ENCODE measurements around the gene PDLIM3.

PDLIM3 gene

DNA sequence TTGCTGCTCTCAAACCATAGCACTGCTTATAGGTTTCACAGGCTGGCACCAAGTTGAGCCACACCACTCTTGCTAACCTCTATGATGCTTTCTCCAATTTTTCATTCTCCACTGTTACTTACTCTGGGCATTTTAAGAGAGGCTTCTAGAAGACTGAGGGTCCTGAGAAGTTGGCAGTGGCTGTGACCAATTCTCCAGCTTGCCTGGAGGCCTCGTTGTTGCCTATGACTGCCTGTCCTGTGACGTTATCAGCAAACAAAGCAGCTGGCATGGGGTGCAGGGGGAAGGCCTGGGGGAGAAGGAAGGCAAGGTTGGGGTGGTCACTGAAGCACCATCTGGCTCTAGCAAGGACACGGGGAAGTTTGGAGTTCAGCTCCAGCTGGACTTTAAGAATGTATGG, 30.4 kb upstream of the PDLIM3 start:
- Histone ChIP-seq H2AFZ (ENCODE audit: low read depth, low read length) (no peak overlapping the region), H2BK12ac (ENCODE audit: low read length in 2 of 2) (peak overlapping the region; percentile 73 to 100), H3K27me3 (ENCODE audit: control insufficient read depth in 1 of 2, insufficient read depth in 1 of 2, low read length in 2 of 2) (no peaks in the 10 kb centered on the region), H3K18ac (ENCODE audit: low read depth in 1 of 2, low read length in 2 of 2) (peak overlapping the region; percentile 77 to 81), H2BK120ac (ENCODE audit: low read depth, low read length) (peak overlapping the region; percentile 29), H3K14ac (ENCODE audit: low read length in 2 of 2) (peak overlapping the region in 1 of 2 experiments; percentile 5), H4K91ac (ENCODE audit: low read length) (peak overlapping the region; percentile 60), H3K9me3 (ENCODE audit: control insufficient read depth, low read length) (no peaks in the 10 kb centered on the region), H2BK15ac (ENCODE audit: low read depth, poor library complexity, severe bottlenecking) (no peak overlapping the region), H4K8ac (ENCODE audit: low read length) (peak overlapping the region; percentile 93), H3K4me1 (ENCODE audit: control insufficient read depth, insufficient read depth, low read depth, low read length) (peaks cover 3% of the 10 kb centered on the region), H3K79me1 (replicated peaks; ENCODE audit: low read length, poor library complexity, severe bottlenecking) (no peaks in the 10 kb centered on the region), H3K4me2 (ENCODE audit: low read length, poor library complexity, severe bottlenecking) (no peak overlapping the region), H2BK5ac (ENCODE audit: low read depth, low read length, poor library complexity, severe bottlenecking) (no peak overlapping the region), H3K27ac (ENCODE audit: low read length, poor library complexity, severe bottlenecking) (no peak overlapping the region), H3K36me3 (ENCODE audit: control insufficient read depth in 1 of 2, insufficient read depth in 2 of 2, low read depth in 1 of 2, low read length in 2 of 2) (no peaks in the 10 kb centered on the region), H3K23ac (ENCODE audit: low read length in 2 of 2) (no peak overlapping the region), H2AK5ac (ENCODE audit: low read length, severe bottlenecking) (no peak overlapping the region), H3K4me3 (ENCODE audit: insufficient read depth in 1 of 2, low read depth in 1 of 2, low read length in 2 of 2) (no peak overlapping the region), H3K4ac (ENCODE audit: low read depth in 1 of 2, low read length in 2 of 2) (peak overlapping the region; percentile 75 to 83), H3K9ac (ENCODE audit: low read length) (no peak overlapping the region)
- 96% methylated on average over 3 of the region's 3 CpGs for WGBS
- no peak for DNase-seq

DNA sequence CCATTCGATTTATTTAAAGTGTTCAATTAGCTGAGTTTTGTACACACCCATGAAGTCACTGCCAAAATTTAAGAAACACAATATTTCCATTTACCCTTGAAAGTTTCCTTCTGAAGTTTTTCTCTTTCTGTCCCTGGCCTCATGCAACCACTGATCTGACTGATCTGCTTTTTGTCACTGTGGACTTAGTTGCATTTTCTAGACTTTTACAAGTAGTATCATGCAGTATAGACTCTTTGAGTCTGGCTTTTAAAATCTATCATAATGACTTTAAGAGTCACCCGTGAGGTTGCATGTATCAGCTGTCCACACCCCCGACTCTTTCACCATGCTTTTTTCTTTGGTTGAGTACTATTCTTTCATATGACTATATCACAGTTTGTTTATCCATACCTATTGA, 29.0 kb upstream of the PDLIM3 start:
- no peak overlapping the region for H3K4me3 ChIP-seq (ENCODE audit: insufficient read depth in 1 of 2, low read depth in 1 of 2, low read length in 2 of 2)
- H3K18ac ChIP-seq (ENCODE audit: low read depth in 1 of 2, low read length in 2 of 2) = no peak overlapping the region
- H3K9ac ChIP-seq (ENCODE audit: low read length) = no peak overlapping the region
- no peak overlapping the region for H3K27ac ChIP-seq (ENCODE audit: low read length, poor library complexity, severe bottlenecking)
- no peak overlapping the region for H2AFZ ChIP-seq (ENCODE audit: low read depth, low read length)
- no peak overlapping the region for H2BK15ac ChIP-seq (ENCODE audit: low read depth, poor library complexity, severe bottlenecking)
- H2AK5ac ChIP-seq (ENCODE audit: low read length, severe bottlenecking) = no peak overlapping the region
- no peak overlapping the region for H3K4me2 ChIP-seq (ENCODE audit: low read length, poor library complexity, severe bottlenecking)
- DNase-seq = no peak
- H3K79me1 ChIP-seq (replicated peaks; ENCODE audit: low read length, poor library complexity, severe bottlenecking) = no peaks in the 10 kb centered on the region
- no peaks in the 10 kb centered on the region for H3K27me3 ChIP-seq (ENCODE audit: control insufficient read depth in 1 of 2, insufficient read depth in 1 of 2, low read length in 2 of 2)
- no peak overlapping the region for H2BK12ac ChIP-seq (ENCODE audit: low read length in 2 of 2)
- H3K9me3 ChIP-seq (ENCODE audit: control insufficient read depth, low read length) = no peaks in the 10 kb centered on the region
- H3K4ac ChIP-seq (ENCODE audit: low read depth in 1 of 2, low read length in 2 of 2) = no peak overlapping the region
- no peak overlapping the region for H4K8ac ChIP-seq (ENCODE audit: low read length)
- H3K14ac ChIP-seq (ENCODE audit: low read length in 2 of 2) = no peak overlapping the region
- 91% methylated on average over 1 of the region's 3 CpGs for WGBS
- no peak overlapping the region for H2BK120ac ChIP-seq (ENCODE audit: low read depth, low read length)
- peaks cover 7% of the 10 kb centered on the region for H3K4me1 ChIP-seq (ENCODE audit: control insufficient read depth, insufficient read depth, low read depth, low read length)
- H2BK5ac ChIP-seq (ENCODE audit: low read depth, low read length, poor library complexity, severe bottlenecking) = no peak overlapping the region
- H3K36me3 ChIP-seq (ENCODE audit: control insufficient read depth in 1 of 2, insufficient read depth in 2 of 2, low read depth in 1 of 2, low read length in 2 of 2) = no peaks in the 10 kb centered on the region
- no peak overlapping the region for H3K23ac ChIP-seq (ENCODE audit: low read length in 2 of 2)
- H4K91ac ChIP-seq (ENCODE audit: low read length) = no peak overlapping the region

DNA sequence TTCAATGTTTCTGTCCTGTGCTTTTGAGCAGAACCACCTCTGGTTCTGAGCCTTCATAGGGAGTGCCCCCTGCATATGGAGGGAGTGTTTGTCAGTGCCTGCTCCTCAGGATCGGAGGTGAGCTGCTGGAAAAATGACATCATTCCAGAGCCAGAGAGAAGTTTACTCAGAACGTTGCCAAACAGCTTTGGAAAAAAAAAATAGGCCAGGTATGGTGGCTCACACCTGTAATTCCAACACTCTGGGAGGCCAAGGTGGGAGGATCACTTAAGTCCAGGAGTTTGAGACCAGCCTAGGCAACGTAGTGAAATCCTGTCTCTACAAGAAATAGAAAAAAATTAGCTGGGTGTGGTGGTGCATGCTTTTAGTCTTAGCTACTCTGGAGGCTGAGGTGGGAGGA, 27.2 kb upstream of the PDLIM3 start:
- no peaks in the 10 kb centered on the region for H3K27me3 ChIP-seq (ENCODE audit: control insufficient read depth in 1 of 2, insufficient read depth in 1 of 2, low read length in 2 of 2)
- no peaks in the 10 kb centered on the region for H3K36me3 ChIP-seq (ENCODE audit: control insufficient read depth in 1 of 2, insufficient read depth in 2 of 2, low read depth in 1 of 2, low read length in 2 of 2)
- peaks cover 9% of the 10 kb centered on the region for H3K4me1 ChIP-seq (ENCODE audit: control insufficient read depth, insufficient read depth, low read depth, low read length)

DNA sequence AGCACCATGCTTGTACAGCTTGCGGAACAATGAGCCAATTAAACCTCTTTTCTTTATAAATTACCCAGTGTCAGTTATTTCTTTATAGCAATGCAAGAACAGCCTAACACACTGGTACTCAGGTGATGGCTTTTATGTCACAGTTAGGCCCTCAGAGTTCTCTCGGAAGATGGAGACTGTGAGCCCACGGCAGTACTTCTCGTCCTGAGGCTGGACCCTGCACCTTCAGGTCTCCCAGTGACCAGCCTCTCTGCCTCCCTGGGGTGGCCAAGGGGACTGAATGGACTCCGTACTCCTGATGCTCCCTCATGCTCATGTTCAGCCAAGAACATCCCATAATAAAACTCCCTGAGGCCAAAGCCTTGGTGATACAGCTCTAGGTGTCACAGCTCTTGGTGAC, 25.0 kb upstream of the PDLIM3 start:
- H2AK5ac ChIP-seq (ENCODE audit: low read length, severe bottlenecking) = no peak overlapping the region
- WGBS = 86% methylated on average over 5 of the region's 5 CpGs

More for the DNA sequence above, 27.2 kb upstream of the PDLIM3 start:
- Histone ChIP-seq H2BK120ac (ENCODE audit: low read depth, low read length) (peak overlapping the region; percentile 13), H3K4me2 (ENCODE audit: low read length, poor library complexity, severe bottlenecking) (no peak overlapping the region), H3K79me1 (replicated peaks; ENCODE audit: low read length, poor library complexity, severe bottlenecking) (no peaks in the 10 kb centered on the region), H2BK5ac (ENCODE audit: low read depth, low read length, poor library complexity, severe bottlenecking) (no peak overlapping the region), H3K14ac (ENCODE audit: low read length in 2 of 2) (no peak overlapping the region), H3K9ac (ENCODE audit: low read length) (no peak overlapping the region), H3K23ac (ENCODE audit: low read length in 2 of 2) (no peak overlapping the region), H2AFZ (ENCODE audit: low read depth, low read length) (no peak overlapping the region), H2BK12ac (ENCODE audit: low read length in 2 of 2) (peak overlapping the region in 1 of 2 experiments; percentile 13), H2AK5ac (ENCODE audit: low read length, severe bottlenecking) (no peak overlapping the region), H3K18ac (ENCODE audit: low read depth in 1 of 2, low read length in 2 of 2) (no peak overlapping the region), H3K9me3 (ENCODE audit: control insufficient read depth, low read length) (no peaks in the 10 kb centered on the region), H2BK15ac (ENCODE audit: low read depth, poor library complexity, severe bottlenecking) (no peak overlapping the region), H4K91ac (ENCODE audit: low read length) (no peak overlapping the region), H4K8ac (ENCODE audit: low read length) (no peak overlapping the region), H3K4ac (ENCODE audit: low read depth in 1 of 2, low read length in 2 of 2) (no peak overlapping the region), H3K4me3 (ENCODE audit: insufficient read depth in 1 of 2, low read depth in 1 of 2, low read length in 2 of 2) (no peak overlapping the region), H3K27ac (ENCODE audit: low read length, poor library complexity, severe bottlenecking) (no peak overlapping the region)
- DNase-seq = no peak
- WGBS = 94% methylated on average over 3 of the region's 3 CpGs

More for the DNA sequence above, 25.0 kb upstream of the PDLIM3 start:
- no peaks in the 10 kb centered on the region for H3K36me3 ChIP-seq (ENCODE audit: control insufficient read depth in 1 of 2, insufficient read depth in 2 of 2, low read depth in 1 of 2, low read length in 2 of 2)
- peak overlapping the region; percentile 91 for H4K91ac ChIP-seq (ENCODE audit: low read length)
- peak overlapping the region; percentile 12 to 46 for H3K4ac ChIP-seq (ENCODE audit: low read depth in 1 of 2, low read length in 2 of 2)
- no peak overlapping the region for H2AFZ ChIP-seq (ENCODE audit: low read depth, low read length)
- H4K8ac ChIP-seq (ENCODE audit: low read length) = peak overlapping the region; percentile 95
- no peak overlapping the region for H3K14ac ChIP-seq (ENCODE audit: low read length in 2 of 2)
- H3K27me3 ChIP-seq (ENCODE audit: control insufficient read depth in 1 of 2, insufficient read depth in 1 of 2, low read length in 2 of 2) = no peaks in the 10 kb centered on the region
- DNase-seq = no peak
- H2BK15ac ChIP-seq (ENCODE audit: low read depth, poor library complexity, severe bottlenecking) = peak overlapping the region; percentile 82
- peak overlapping the region; percentile 4 for H3K27ac ChIP-seq (ENCODE audit: low read length, poor library complexity, severe bottlenecking)
- H2BK5ac ChIP-seq (ENCODE audit: low read depth, low read length, poor library complexity, severe bottlenecking) = no peak overlapping the region
- no peak overlapping the region for H3K9ac ChIP-seq (ENCODE audit: low read length)
- peak overlapping the region; percentile 5 to 88 for H3K18ac ChIP-seq (ENCODE audit: low read depth in 1 of 2, low read length in 2 of 2)
- peak overlapping the region in 1 of 2 experiments; percentile 1 for H2BK12ac ChIP-seq (ENCODE audit: low read length in 2 of 2)
- no peak overlapping the region for H3K23ac ChIP-seq (ENCODE audit: low read length in 2 of 2)
- no peak overlapping the region for H3K4me3 ChIP-seq (ENCODE audit: insufficient read depth in 1 of 2, low read depth in 1 of 2, low read length in 2 of 2)
- H3K4me1 ChIP-seq (ENCODE audit: control insufficient read depth, insufficient read depth, low read depth, low read length) = peaks cover 6% of the 10 kb centered on the region
- peak overlapping the region; percentile 82 for H2BK120ac ChIP-seq (ENCODE audit: low read depth, low read length)
- no peaks in the 10 kb centered on the region for H3K79me1 ChIP-seq (replicated peaks; ENCODE audit: low read length, poor library complexity, severe bottlenecking)
- no peak overlapping the region for H3K4me2 ChIP-seq (ENCODE audit: low read length, poor library complexity, severe bottlenecking)
- no peaks in the 10 kb centered on the region for H3K9me3 ChIP-seq (ENCODE audit: control insufficient read depth, low read length)

All from mesenchymal stem cell (in vitro differentiated cells and primary cell).